Measurements from ENCODE around the gene NME4. TPM values are rescaled to one million over a fixed set of nuclear protein-coding genes. Genes with fewer than 3 reads are reported as not detected.

The NME4 gene
- total RNA-seq, 1 donor from 2014 or later = 97.2 TPM

DNA sequence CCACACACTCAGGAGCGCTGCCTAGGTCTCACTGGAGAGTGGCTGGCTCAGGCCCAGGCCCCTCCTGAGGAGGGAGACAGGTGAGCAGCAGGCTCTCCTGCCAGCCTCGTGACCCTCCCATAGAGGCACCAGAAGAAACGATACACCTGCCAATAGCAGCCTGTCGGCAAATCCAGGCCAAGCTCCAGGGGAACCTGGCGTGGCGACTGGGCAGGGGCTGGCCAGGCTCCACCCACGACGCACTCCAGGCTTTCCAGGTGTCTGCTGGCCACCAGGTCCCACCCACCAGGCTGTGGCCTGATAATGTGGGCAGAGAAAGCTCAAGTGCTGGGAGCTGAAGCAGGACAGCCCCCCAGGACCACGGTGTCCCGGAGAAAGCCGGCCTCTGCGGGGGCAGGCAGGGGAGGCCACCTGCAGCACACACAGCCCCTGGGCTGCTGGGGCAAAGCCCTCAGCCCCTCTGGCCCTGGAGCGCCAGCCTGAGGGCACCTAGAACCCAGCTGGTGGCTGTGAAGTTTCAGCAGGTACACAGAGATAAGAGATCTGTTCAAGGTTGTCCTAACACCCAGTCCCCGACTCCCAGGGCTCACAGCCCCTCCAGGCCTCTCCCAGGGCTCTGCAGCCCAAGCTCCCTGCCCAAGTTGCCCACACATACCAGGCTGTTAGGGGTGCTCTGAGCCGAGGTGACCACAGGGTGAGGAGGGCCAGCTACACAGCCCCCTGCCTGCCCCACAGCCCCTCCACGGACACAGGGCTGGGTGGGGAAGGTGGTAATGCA lies 17.6 kb upstream of the NME4 start:
- no peak overlapping the region for H3K4me3 ChIP-seq (ENCODE audit: low read depth, low read length)
- TF ChIP-seq, protein P1, sequence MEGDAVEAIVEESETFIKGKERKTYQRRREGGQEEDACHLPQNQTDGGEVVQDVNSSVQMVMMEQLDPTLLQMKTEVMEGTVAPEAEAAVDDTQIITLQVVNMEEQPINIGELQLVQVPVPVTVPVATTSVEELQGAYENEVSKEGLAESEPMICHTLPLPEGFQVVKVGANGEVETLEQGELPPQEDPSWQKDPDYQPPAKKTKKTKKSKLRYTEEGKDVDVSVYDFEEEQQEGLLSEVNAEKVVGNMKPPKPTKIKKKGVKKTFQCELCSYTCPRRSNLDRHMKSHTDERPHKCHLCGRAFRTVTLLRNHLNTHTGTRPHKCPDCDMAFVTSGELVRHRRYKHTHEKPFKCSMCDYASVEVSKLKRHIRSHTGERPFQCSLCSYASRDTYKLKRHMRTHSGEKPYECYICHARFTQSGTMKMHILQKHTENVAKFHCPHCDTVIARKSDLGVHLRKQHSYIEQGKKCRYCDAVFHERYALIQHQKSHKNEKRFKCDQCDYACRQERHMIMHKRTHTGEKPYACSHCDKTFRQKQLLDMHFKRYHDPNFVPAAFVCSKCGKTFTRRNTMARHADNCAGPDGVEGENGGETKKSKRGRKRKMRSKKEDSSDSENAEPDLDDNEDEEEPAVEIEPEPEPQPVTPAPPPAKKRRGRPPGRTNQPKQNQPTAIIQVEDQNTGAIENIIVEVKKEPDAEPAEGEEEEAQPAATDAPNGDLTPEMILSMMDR (IDR thresholded peaks at IDR 0.05; ENCODE audit: insufficient read depth, low read length, poor library complexity, severe bottlenecking) = no peak
- no peaks in the 10 kb centered on the region for H3K27me3 ChIP-seq (ENCODE audit: control insufficient read depth, insufficient read depth, low read length)
- H3K36me3 ChIP-seq (ENCODE audit: control insufficient read depth, insufficient read depth, low read length) = peaks cover 3% of the 10 kb centered on the region
- no peak for DNase-seq (ENCODE audit: low read depth)

DNA sequence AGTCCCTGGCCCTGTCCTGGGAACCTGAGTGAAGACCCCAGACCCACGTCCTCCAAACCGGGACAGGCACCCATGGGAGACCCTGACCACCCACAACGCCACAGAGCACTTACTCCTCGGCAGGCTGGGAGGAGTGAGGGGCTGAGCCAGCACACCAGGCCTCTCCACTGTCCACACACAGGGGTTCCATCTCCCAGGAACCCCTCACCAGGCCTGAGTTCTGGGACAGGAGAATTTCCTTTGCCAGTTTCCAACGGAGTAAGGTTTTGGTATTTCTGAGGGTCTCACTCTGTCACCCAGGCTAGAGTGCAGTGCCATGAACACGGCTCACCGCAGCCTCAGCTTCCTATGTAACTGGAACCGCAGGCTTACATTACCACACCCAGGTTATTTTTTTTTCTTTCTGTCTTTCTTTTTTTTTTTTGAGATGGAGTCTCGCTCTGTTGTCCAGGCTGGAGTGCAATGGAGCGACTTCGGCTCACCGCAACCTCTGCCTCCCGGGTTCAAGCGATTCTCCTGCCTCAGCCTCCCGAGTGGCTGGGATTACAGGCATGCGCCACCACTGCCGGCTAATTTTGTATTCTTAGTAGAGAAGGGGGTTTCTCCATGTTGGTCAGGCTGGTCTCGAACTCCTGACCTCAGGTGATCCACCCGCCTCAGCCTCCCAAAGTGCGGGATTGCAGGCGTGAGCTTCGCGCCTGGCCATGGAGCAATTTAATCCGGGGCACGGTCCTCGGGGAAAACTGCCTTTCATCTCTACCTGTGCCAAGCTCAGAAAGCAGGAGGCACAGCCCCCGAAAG lies 16.8 kb upstream of the NME4 start:
- Histone ChIP-seq H3K36me3 (ENCODE audit: control insufficient read depth, insufficient read depth, low read length) (no peaks in the 10 kb centered on the region), H3K27me3 (ENCODE audit: control insufficient read depth, insufficient read depth, low read length) (no peaks in the 10 kb centered on the region), H3K4me3 (ENCODE audit: low read depth, low read length) (peak overlapping the region; percentile 86)
- DNase-seq (ENCODE audit: low read depth) = no peak
- TF ChIP-seq, protein P1 (IDR thresholded peaks at IDR 0.05; ENCODE audit: insufficient read depth, low read length, poor library complexity, severe bottlenecking) = no peak

DNA sequence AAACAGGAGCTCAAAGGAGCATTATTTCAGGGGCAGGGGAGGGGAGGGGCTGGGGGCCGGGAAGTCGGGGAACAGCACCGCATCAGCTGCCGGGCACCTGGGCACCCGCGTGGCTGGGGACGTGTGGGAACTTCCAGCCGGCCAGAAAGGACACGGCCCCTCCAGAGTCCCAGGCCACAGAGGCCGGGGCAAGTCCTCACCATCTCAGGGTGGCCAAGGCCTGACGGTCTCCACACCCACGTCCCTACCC lies 16.3 kb upstream of the NME4 start:
- Histone ChIP-seq H3K36me3 (ENCODE audit: control insufficient read depth, insufficient read depth, low read length) (no peaks in the 10 kb centered on the region), H3K4me3 (ENCODE audit: low read depth, low read length) (peak overlapping the region; percentile 86), H3K27me3 (ENCODE audit: control insufficient read depth, insufficient read depth, low read length) (no peaks in the 10 kb centered on the region)
- DNase-seq (ENCODE audit: low read depth) = no peak
- TF ChIP-seq, protein P1 (IDR thresholded peaks at IDR 0.05; ENCODE audit: insufficient read depth, low read length, poor library complexity, severe bottlenecking) = no peak

DNA sequence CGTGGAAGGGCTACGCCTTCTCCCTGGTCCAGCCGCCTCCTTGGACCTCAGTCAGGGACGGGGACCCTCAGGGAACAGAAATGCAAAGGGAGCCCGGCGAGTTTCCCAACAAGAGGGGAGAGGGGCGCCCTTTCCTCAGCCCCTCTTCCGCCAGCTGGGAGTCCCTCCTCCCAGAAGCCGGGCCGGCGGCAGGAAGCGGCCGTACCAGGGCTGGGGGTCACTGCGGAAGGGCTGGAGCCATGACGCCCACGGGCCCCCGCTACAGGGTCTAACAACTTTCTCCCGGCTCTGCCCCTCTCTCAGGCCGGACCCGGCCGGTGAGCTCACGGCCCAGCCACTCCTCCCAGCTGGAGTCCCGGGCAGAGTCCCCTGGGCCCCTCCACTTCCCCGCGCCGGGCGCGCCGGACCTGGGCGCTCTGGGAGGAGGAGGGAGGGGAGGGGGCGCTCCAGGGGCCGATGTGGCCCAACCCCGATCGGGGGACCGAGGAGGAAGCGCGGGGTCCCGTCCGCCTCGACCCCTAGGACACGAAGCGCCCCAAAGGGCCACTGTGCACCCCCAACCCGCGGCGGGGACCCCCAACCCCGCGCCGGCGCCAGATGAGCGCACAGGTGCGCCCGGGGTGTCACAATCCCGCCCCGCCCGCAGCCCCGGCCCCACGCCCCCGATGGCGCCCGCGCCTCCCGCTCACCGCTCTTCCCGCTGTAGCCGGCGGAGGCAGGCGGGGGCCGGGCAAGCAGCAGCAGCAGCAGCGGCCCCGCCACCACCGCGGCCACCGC lies 15.8 kb upstream of the NME4 start:
- Histone ChIP-seq H3K27me3 (ENCODE audit: control insufficient read depth, insufficient read depth, low read length) (no peaks in the 10 kb centered on the region), H3K4me3 (ENCODE audit: low read depth, low read length) (peak overlapping the region; percentile 86), H3K36me3 (ENCODE audit: control insufficient read depth, insufficient read depth, low read length) (no peaks in the 10 kb centered on the region)
- TF ChIP-seq, protein P1 (IDR thresholded peaks at IDR 0.05; ENCODE audit: insufficient read depth, low read length, poor library complexity, severe bottlenecking) = no peak
- DNase-seq (ENCODE audit: low read depth) = no peak

DNA sequence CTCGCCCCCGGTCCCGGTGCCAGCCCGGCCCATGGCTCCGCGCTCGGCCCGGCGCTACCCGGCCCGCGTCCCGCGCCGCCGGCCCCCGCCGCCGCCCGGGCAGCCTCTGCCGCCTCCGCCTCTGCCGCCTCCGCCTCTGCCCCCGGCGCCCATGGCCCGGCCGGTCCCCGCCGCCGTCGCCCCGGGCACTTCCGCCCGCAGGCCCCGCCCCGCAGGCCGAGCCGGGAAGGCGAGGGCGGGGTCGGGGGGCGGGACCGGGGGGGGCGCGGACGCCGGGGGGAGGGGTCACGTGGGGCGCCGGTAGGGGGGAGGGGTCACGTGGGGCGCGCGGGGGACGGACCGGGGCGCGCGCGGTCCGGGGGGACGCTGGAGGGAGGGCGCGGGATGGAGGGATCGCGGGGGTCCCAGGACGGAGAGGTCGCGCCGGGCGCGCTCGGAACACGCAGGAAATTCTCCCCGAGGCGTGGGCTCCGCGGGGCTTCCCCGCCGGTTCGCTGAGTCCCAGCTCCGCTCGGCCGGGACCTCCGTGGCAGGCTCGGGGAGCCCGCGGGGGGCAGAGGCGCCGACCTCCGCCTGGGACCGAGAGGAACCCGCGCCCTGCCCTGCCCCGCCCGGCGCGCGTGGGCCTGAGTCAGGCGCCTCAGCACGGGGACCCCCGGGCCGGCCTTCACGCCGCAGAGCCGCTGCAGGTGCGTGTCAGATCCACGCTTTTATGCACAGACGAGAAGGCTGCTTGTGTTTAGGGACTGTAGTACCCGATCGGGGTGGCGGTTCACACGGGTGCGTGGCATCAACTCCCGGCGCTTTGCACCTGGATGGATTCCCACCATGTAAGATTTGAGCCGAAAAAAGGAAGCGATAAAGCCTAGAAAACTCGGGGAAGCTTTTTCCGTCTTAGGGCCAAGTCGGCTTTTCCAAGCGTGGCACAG lies 14.9 kb upstream of the NME4 start, which contains the start of gene PGAP6:
Gene PGAP6, minus strand, starts transcription at position 190 of the 929 bp plus-strand sequence. Its CDS starts 157 bp downstream, at position 33.
- DNase-seq (ENCODE audit: low read depth) = no peak
- no peaks in the 10 kb centered on the region for H3K27me3 ChIP-seq (ENCODE audit: control insufficient read depth, insufficient read depth, low read length)
- TF ChIP-seq, protein P1 (IDR thresholded peaks at IDR 0.05; ENCODE audit: insufficient read depth, low read length, poor library complexity, severe bottlenecking) = no peak
- H3K36me3 ChIP-seq (ENCODE audit: control insufficient read depth, insufficient read depth, low read length) = no peaks in the 10 kb centered on the region
- H3K4me3 ChIP-seq (ENCODE audit: low read depth, low read length) = peak within 1 kb of the TSS; percentile 86
